Occipital lobe (tissue), 2 donors: ENCODE data around the gene OASL. TPM values are rescaled to one million over a fixed set of nuclear protein-coding genes. Genes with fewer than 3 reads are reported as not detected.

Experiments
- DNase-seq: peaks from one replicate; lab custom pipeline; 2025; lab: John Stamatoyannopoulos, UW
- total RNA-seq: library from RNA; depleted of rRNA; stranded (reverse); fragments of >200 nt; gene quantifications from one replicate; pipeline ENCODE4 v1.2.3, GENCODE V29; 2014

The OASL gene
- total RNA-seq, 1 donor from 2014 or later = 0.16 TPM

- no peak for DNase-seq
Measured at GRCh38 chr12:120992989-120993388, 46.1 kb downstream of the OASL start.

GRCh38 chr12:120991965-120992364 is 47.1 kb downstream of the OASL start:
- no peak for DNase-seq

- no peak for DNase-seq
Measured at GRCh38 chr12:120990487-120991055, 48.5 kb downstream of the OASL start.

GRCh38 chr12:120989687-120990086 is 49.4 kb downstream of the OASL start:
- no peak for DNase-seq

- no peak for DNase-seq
Measured at GRCh38 chr12:120988658-120989057, 50.4 kb downstream of the OASL start.

- no peak for DNase-seq
Measured at GRCh38 chr12:120988234-120988633, 50.8 kb downstream of the OASL start.

GRCh38 chr12:120984351-120984898 is 54.6 kb downstream of the OASL start:
- no peak for DNase-seq

GRCh38 chr12:120983759-120984158 is 55.3 kb downstream of the OASL start:
- DNase-seq = no peak

GRCh38 chr12:120982659-120983058 is 56.4 kb downstream of the OASL start:
- no peak for DNase-seq

- DNase-seq = no peak
Measured at GRCh38 chr12:120981407-120981941, 57.6 kb downstream of the OASL start.

- DNase-seq = no peak
Measured at GRCh38 chr12:120980800-120981368, 58.2 kb downstream of the OASL start.

GRCh38 chr12:120979862-120980696 is 59.0 kb downstream of the OASL start:
- no peak for DNase-seq

- DNase-seq = no peak
Measured at GRCh38 chr12:120979220-120979861, 59.7 kb downstream of the OASL start.

- DNase-seq = no peak
Measured at GRCh38 chr12:120978296-120979219, 60.5 kb downstream of the OASL start, which contains the start of gene HNF1A. HNF1A (plus strand) TSS chr12:120978543; CDS start chr12:120978769, 226 bp downstream.

- no peak for DNase-seq
Measured at GRCh38 chr12:120977531-120978295, 61.3 kb downstream of the OASL start.

GRCh38 chr12:120972870-120973543 is 66.0 kb downstream of the OASL start:
- no peak for DNase-seq

- DNase-seq = no peak
Measured at GRCh38 chr12:120971299-120972180, 67.5 kb downstream of the OASL start.

- no peak for DNase-seq
Measured at GRCh38 chr12:120970310-120970709, 68.7 kb downstream of the OASL start.
